HG02678 (cell line): ENCODE measurements around the gene APC.

ENCODE experiments used
- ATAC-seq: cut with Tn5 transposase; IDR thresholded peaks from one replicate; pipeline ENCODE4 v1.9.1; 2021; ENCODE audit warnings: mild to moderate bottlenecking, moderate library complexity; ENCODE audit not compliant: unreplicated experiment

APC gene

GRCh38 chr5:112776301-112776856, 38.7 kb downstream of the APC start:
- no peak for ATAC-seq

- ATAC-seq, result no peak
These were observed 41.8 kb downstream of the APC start for GRCh38 chr5:112779531-112779930.

GRCh38 chr5:112784726-112785125, 47.0 kb downstream of the APC start:
- no peak for ATAC-seq

DNA sequence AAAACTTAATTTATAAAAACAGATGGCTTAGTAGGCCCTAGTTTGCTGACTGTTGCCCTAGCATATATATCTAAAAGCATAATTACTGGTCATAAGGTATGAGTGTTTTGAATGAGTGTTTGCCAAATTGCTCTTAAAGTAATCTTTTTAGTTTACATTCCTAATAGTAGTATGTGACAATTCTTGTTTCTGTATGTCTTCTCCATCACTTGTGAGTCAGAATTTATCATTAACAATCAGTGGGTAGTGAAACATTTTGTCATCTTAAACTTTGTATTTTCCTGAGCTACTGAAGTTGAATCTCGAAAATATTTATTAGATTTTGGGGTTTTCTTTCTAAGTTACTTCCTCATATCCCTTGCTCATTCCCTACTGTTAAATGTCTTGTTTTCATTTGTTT, 49.6 kb downstream of the APC start:
- no peak for ATAC-seq

- no peak for ATAC-seq
These were observed 50.2 kb downstream of the APC start for GRCh38 chr5:112787896-112788295.

DNA sequence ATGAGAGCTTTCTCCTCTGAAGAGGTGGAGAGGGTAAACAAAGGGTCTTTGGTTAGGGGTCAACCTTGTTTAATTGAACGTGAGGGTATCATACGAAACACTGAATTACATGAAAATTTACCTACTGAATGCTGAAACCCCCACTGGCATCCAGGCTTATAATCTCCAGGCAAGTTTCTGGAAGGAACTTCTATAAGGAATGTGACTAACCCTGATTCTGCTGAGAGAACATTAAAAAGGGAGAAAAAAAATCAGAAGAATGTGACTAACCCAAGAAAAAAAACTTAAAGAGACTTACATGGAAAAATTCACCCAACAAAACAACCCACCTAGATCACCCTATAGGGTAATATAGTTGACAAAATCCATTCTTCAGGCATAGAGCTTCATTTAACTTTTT, 55.5 kb downstream of the APC start:
- ATAC-seq, result no peak

GRCh38 chr5:112794410-112794809, 56.7 kb downstream of the APC start:
- no peak for ATAC-seq

DNA sequence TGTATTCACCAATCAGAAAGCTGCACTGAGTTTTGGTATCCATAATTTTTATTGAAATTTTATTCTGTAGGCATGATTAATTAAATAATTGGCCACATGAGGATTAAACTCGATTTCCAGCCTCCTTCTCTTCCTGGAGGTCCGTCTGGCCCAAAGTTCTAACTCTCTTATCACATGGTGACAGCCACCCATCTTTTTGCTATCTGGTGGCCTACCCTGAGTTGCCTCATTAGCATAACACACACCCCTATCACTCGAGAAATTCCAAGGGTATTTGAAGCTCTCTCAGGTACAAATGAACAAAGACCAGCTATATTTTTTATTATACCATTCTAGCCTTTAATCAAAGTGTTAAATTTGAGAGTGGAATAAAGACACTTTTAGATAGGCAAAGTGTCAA, 57.7 kb downstream of the APC start:
- ATAC-seq, result no peak

GRCh38 chr5:112795944-112796678, 58.4 kb downstream of the APC start:
- ATAC-seq, result no peak

DNA sequence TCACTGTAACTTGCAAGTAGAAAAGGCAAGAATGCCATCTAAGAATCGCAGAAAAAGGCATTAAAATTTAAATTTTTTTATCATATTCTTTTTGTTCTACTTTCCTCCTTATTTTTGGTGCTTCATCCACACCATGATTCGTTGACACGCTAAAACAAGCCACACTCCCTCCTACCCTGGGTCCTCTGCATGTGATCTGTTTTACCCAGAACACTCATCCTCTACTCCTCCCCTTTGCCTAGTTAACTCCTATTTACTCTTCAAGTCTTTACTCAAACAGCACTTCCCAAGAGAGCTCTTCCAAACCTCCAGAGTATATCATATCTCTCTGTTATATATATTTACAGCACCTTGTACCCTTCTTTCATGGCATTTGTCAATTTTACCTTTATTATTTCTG, 62.0 kb downstream of the APC start:
- ATAC-seq, result no peak

DNA sequence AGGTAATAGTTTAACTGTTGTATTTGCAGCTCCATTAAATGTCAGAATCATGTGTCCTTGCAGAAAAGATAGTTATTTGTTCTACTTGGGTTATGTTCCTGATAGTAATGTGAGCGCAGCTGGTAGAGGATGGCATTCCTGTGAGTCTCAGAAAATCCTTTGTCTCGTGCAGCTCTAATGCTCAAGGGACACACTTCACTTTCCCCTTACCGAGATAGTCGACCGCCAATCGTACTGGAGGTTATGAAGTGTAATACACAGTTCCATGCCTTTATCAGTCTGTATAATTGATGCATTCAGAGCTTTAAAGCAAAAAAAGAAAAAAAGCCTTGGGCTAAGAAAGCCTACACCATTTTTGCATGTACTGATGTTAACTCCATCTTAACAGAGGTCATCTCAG, 63.2 kb downstream of the APC start:
- ATAC-seq, result no peak

GRCh38 chr5:112811023-112811422, 73.3 kb downstream of the APC start:
- no peak for ATAC-seq

DNA sequence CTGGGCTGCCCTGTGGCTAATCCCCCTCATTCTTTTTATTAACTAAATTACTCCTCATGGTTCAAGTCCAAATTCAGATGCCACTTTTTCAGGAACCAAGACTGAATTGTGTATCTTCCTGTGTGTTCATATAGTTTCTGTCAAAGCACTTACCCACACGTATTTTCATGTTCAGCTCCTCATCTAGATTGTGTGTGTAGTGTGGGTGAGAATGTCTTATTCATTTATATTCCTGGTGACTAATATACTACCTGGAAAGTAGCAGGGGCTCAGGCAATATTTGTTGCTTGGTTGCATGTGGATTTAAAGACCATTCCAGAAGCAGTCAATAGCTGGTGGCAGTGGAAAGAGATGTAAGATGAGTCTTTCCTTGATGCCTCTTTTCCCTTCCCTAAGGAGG, 74.9 kb downstream of the APC start:
- ATAC-seq, result no peak

DNA sequence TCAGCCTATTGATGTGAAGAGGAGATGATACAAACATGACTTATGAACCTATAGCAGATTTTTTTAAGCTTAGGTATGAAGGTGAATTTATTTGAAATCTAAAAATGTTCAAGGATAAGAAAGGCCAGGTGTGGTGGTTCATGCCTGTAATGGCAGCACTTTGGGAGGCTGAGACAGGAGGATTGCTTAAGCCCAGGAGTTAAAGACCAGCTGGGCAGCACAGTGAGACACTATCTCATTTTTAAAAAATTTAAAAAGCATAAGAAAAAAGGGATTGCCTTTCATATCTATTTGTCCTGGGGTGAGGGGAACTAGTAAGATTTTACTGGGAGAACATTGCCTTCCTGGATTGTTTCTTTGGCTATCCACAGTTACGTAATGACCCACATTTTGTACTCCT, 82.6 kb downstream of the APC start:
- ATAC-seq, result no peak

GRCh38 chr5:112822456-112822855, 84.8 kb downstream of the APC start:
- no peak for ATAC-seq

- ATAC-seq, result no peak
These were observed 85.5 kb downstream of the APC start for GRCh38 chr5:112823181-112823580.

DNA sequence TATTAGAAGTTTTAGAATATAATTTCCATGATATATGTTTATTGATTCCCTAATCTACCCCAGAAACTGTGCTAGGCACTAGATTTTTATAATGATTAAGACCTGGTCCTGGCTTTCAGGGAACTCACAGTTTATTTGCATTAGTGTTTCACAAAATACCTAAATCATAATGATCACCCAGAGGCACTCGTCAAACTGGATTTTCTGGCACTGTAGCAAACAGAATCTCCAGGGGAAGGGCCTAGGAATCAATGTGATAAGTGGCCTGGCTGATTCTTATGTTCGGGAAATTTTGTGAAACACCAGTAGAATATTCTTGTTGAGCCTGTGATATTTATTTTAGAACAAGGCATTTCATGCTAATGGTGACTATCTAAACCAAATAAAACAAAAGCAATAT, 86.0 kb downstream of the APC start:
- ATAC-seq, result no peak

DNA sequence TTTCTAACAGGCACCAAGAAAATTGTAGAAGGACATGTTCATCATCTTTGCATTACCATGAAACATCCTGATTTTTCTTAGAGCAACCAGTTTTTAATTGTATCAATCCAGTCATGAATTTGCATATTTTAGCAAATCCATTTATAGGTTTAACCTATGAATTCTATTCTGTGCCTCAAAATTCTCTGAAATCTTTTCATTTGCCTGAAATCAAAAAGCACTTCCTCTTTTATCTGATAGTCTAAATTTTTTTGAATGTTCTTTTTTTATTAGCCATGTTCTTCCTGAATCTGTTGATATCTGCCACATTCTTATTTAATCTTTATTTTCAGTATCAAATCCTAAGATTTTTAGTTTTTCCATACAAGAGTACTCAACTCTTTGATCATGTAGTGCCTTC, 86.5 kb downstream of the APC start:
- no peak for ATAC-seq

DNA sequence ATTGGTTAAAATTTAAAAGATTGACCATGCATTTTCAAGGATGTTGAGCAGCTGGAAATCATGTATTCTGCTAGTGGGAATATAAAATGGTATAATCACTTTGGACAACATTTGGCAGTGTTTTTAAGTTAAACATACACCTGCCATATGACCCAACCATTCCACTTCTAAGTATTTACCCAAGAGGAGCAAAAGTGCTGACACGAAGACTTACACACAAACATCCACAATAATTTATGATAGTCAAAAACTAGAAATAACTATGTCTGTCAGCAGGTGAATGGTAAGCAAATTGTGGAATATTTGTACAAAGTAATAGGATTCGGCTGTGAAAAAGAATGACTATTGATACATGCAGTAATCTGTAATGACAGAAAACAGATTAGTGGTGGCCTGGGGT, 92.7 kb downstream of the APC start:
- no peak for ATAC-seq

GRCh38 chr5:112833971-112834370, 96.3 kb downstream of the APC start:
- no peak for ATAC-seq

DNA sequence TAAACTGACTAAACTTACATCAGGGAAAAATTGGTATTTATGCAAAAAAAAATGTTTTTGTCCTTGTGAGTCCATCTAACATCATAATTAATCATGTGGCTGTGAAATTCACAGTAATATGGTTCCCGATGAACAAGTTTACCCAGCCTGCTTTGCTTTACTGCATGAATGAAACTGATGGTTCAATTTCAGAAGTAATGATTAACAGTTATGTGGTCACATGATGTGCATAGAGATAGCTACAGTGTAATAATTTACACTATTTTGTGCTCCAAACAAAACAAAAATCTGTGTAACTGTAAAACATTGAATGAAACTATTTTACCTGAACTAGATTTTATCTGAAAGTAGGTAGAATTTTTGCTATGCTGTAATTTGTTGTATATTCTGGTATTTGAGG, 106.8 kb downstream of the APC start:
- ATAC-seq, result no peak

- ATAC-seq, result no peak
These were observed 108.9 kb downstream of the APC start for GRCh38 chr5:112846556-112846955.

DNA sequence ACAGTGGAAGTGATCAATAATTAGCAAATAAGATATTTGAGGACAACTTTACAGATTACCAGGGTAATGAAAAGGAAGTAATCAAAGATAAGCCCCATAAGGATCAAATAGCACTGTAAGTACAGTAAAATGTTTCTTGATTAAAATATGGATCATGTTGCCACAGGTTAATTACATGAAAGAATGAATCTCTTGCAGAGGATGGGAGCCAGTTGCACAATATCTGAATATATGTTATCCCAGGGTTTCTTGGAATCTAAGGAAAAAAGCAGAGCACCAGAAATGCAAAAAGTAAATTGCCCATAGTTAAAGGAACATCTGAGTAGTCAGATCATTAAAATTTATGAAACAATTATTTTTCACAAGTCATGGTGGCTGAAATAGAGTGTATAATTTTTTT, 109.6 kb downstream of the APC start:
- ATAC-seq, result no peak
